Panc1 (cell line): Measurements from ENCODE around the gene GRIP1. TPM values are rescaled to one million over a fixed set of nuclear protein-coding genes. Genes with fewer than 3 reads are reported as not detected.

Experiments used
- ATAC-seq: fragments of 200-7000 bp; cut with Tn5 transposase; 2 replicates; pipeline ENCODE4 v1.9.1; 2020; ENCODE audit warnings: mild to moderate bottlenecking, moderate library complexity
- BruUV-seq: library from RNA; stranded (reverse); fragments of 400-500 nt; replicated peaks from 2 replicates; lab custom pipeline; 2021; lab: Mats Ljungman, UMichigan
- CTCF ChIA-PET: fragments of 300-600 bp; sonication (Branson Sonifier 250); formaldehyde crosslinking; loops from one replicate; lab custom pipeline; 2022; ENCODE audit warnings: antibody characterized with exemption; lab: Charles Lee
- POLR2A ChIA-PET: fragments of 300-600 bp; sonication (Branson Sonifier 250); formaldehyde crosslinking; loops from one replicate; lab custom pipeline; 2022; ENCODE audit warnings: antibody characterized with exemption; lab: Charles Lee
- DNase-seq: peaks from one replicate; pipeline ENCODE4 v3.0.0-alpha.2; 2010; ENCODE audit warnings: low read depth, low spot score
- H3K27ac ChIP-seq: 2 replicates; pipeline ENCODE4 v1.5.1; 2011; ENCODE audit warnings: mild to moderate bottlenecking, low read length, inconsistent platforms
- H3K27me3 ChIP-seq: fragments of 200-500 bp; sonication (Bioruptor generic); 2 replicates; pipeline ENCODE4 v1.6.0; 2014; ENCODE audit warnings: low read length, inconsistent platforms; ENCODE audit not compliant: control insufficient read depth, insufficient read depth
- H3K36me3 ChIP-seq: fragments of 200-500 bp; sonication (Bioruptor generic); 2 replicates; pipeline ENCODE4 v1.5.1; 2014; ENCODE audit warnings: inconsistent platforms, mild to moderate bottlenecking, low read length, moderate library complexity; ENCODE audit not compliant: control insufficient read depth, insufficient read depth
- H3K4me1 ChIP-seq: 2 replicates; pipeline ENCODE4 v1.5.1; 2011; ENCODE audit warnings: inconsistent platforms, mild to moderate bottlenecking, low read length, moderate library complexity; ENCODE audit not compliant: control insufficient read depth, insufficient read depth
- H3K4me3 ChIP-seq, 2 experiments: 2 replicates each; pipeline ENCODE4 v1.5.1; 2011 to 2012; ENCODE audit warnings: low read depth in 2 of 2, low read length in 2 of 2, mild to moderate bottlenecking in 2 of 2, inconsistent platforms in 1 of 2, moderate library complexity in 1 of 2
- H3K9me3 ChIP-seq: fragments of 200-500 bp; sonication (Bioruptor generic); 2 replicates; pipeline ENCODE4 v1.5.1; 2014; ENCODE audit warnings: low read depth, mild to moderate bottlenecking, inconsistent platforms, low read length, moderate library complexity; ENCODE audit not compliant: control insufficient read depth, insufficient read depth
- CTCF ChIP-seq: fragments of 450-650 bp; IDR thresholded peaks from 2 replicates; pipeline ENCODE4 v1.5.1; 2017; ENCODE audit warnings: mild to moderate bottlenecking
- POLR2AphosphoS5 ChIP-seq: IDR thresholded peaks from 2 replicates; pipeline ENCODE4 v1.6.1; 2012; ENCODE audit warnings: mild to moderate bottlenecking, low read depth, low read length, moderate library complexity
- REST ChIP-seq, 2 experiments: IDR thresholded peaks; 2 replicates each; pipeline ENCODE4 v1.6.1; 2011 to 2012; ENCODE audit warnings: low read depth in 2 of 2, control low read depth in 1 of 2, low read length in 1 of 2, mild to moderate bottlenecking in 1 of 2, moderate library complexity in 1 of 2; ENCODE audit not compliant: insufficient read depth in 1 of 2
- SIN3A ChIP-seq: IDR thresholded peaks from 2 replicates; pipeline ENCODE4 v1.6.1; 2012; ENCODE audit warnings: low read depth, mild to moderate bottlenecking, low read length, moderate library complexity, borderline replicate concordance; ENCODE audit not compliant: insufficient read depth
- TCF7L2 ChIP-seq: IDR thresholded peaks from 2 replicates; pipeline ENCODE4 v1.6.1; 2011; ENCODE audit warnings: mild to moderate bottlenecking, low read depth, low read length, inconsistent platforms
- in situ Hi-C: cut with HindIII; loops from 2 replicates; pipeline ENCODE4 v1.10.0; 2016; ENCODE audit warnings: low sequenced_read_pairs, low pct_unique_long_range_greater_than_20kb
- intact Hi-C: fragments of 100-400 bp; cut with micrococcal nuclease; formaldehyde crosslinking; loops from one replicate; pipeline ENCODE4 v1.10.0; 2022; ENCODE audit not compliant: unreplicated experiment
- total RNA-seq: library from RNA; stranded (reverse); gene quantifications from one replicate; pipeline ENCODE4 v1.2.1, GENCODE V29; 2021; ENCODE audit not compliant: unreplicated experiment

Gene GRIP1
- total RNA-seq, 1 experiment from 2014 or later, result 9.2 TPM

- H3K27ac ChIP-seq, result no peak overlapping the region
- intact Hi-C loops, result no loop called here
- H3K36me3 ChIP-seq, result no peaks in the 10 kb centered on the region
- no peaks in the 10 kb centered on the region for H3K4me1 ChIP-seq
- ChIA-PET CTCF (no interaction called here), POLR2A (no interaction called here)
- H3K27me3 ChIP-seq, result no peaks in the 10 kb centered on the region
- no TSS peak for BruUV-seq
- TF ChIP-seq SIN3A (no peak), TCF7L2 (no peak), REST (IDR thresholded peaks at IDR 0.05; ENCODE audit: insufficient read depth in 1 of 2, low read depth in 2 of 2, low read length in 1 of 2) (no peak), POLR2AphosphoS5 (no peak), CTCF (no peak)
- H3K4me3 ChIP-seq, result no peak overlapping the region
- in situ Hi-C loops, result no loop called here
- ATAC-seq, result no peak
- no peaks in the 10 kb centered on the region for H3K9me3 ChIP-seq
- no peak for DNase-seq
These were observed 41.0 kb upstream of the GRIP1 start for GRCh38 chr12:66719862-66720261.

GRCh38 chr12:66717036-66717673 is 38.3 kb upstream of the GRIP1 start:
- POLR2A ChIA-PET, result no interaction called here
- H3K4me3 ChIP-seq, result no peak overlapping the region
- DNase-seq (no peak), ATAC-seq (no peak)
- in situ Hi-C loops, result no loop called here
- TF ChIP-seq TCF7L2, result no peak
- TF ChIP-seq POLR2AphosphoS5, result no peak
- TF ChIP-seq SIN3A, result no peak
- no peak for TF ChIP-seq REST (IDR thresholded peaks at IDR 0.05; ENCODE audit: insufficient read depth in 1 of 2, low read depth in 2 of 2, low read length in 1 of 2)
- TF ChIP-seq CTCF, result no peak
- H3K36me3 ChIP-seq, result no peaks in the 10 kb centered on the region
- intact Hi-C loops, result no loop called here
- H3K9me3 ChIP-seq, result no peaks in the 10 kb centered on the region
- H3K27me3 ChIP-seq, result no peaks in the 10 kb centered on the region; the same call in none of the 2 replicates
- CTCF ChIA-PET, result no interaction called here
- BruUV-seq, result no TSS peak
- no peak overlapping the region for H3K27ac ChIP-seq
- H3K4me1 ChIP-seq, result no peaks in the 10 kb centered on the region
